ENCODE results near the gene MYBPC2.
A peak's percentile ranks its signal among the peaks of the same experiment; 100 is the strongest.
"Not testable (repeated sequence)": the region's sequence is repeated elsewhere in the genome, so short reads cannot be mapped to it uniquely, and the experiment has no call there.

Gene MYBPC2

GRCh38 chr19:50468818-50469217 is 36.1 kb downstream of the MYBPC2 start:
- H3K9me3 ChIP-seq = no peaks in the 10 kb centered on the region
- H3K27me3 ChIP-seq = no peaks in the 10 kb centered on the region
- TF ChIP-seq CTCF (IDR thresholded peaks at IDR 0.05; ENCODE audit: low read depth, low read length) = no peak
- DNase-seq = no peak
- H3K36me3 ChIP-seq = no peaks in the 10 kb centered on the region
- H3K4me1 ChIP-seq = no peaks in the 10 kb centered on the region
- H3K4me3 ChIP-seq (ENCODE audit: low read depth, low read length) = no peak overlapping the region

GRCh38 chr19:50473336-50473735 is 40.6 kb downstream of the MYBPC2 start:
- not testable (repeated sequence) for DNase-seq, H3K9me3 ChIP-seq

GRCh38 chr19:50475101-50475568 is 42.4 kb downstream of the MYBPC2 start:
- no peak for DNase-seq
- Histone ChIP-seq H3K4me3 (ENCODE audit: low read depth, low read length) (no peak overlapping the region), H3K4me1 (no peaks in the 10 kb centered on the region; the same call in 1 of the 2 replicates), H3K9me3 (no peaks in the 10 kb centered on the region), H3K36me3 (peaks cover 5% of the 10 kb centered on the region), H3K27me3 (no peaks in the 10 kb centered on the region)
- no peak for TF ChIP-seq CTCF (IDR thresholded peaks at IDR 0.05; ENCODE audit: low read depth, low read length)

More at GRCh38 chr19:50473336-50473735, 40.6 kb downstream of the MYBPC2 start:
- H3K36me3 ChIP-seq; H3K27me3 ChIP-seq; H3K4me1 ChIP-seq; H3K4me3 ChIP-seq (ENCODE audit: low read depth, low read length): not testable (repeated sequence)

- no peaks in the 10 kb centered on the region for H3K27me3 ChIP-seq
- H3K9me3 ChIP-seq = no peaks in the 10 kb centered on the region
- no peak for DNase-seq
- no peak for TF ChIP-seq CTCF (IDR thresholded peaks at IDR 0.05; ENCODE audit: low read depth, low read length)
- H3K4me1 ChIP-seq = no peaks in the 10 kb centered on the region; the same call in 1 of the 2 replicates
- H3K4me3 ChIP-seq (ENCODE audit: low read depth, low read length) = no peak overlapping the region
- H3K36me3 ChIP-seq = peaks cover 9% of the 10 kb centered on the region
Measured at GRCh38 chr19:50475736-50476223, 43.1 kb downstream of the MYBPC2 start.

GRCh38 chr19:50476224-50476906 is 43.7 kb downstream of the MYBPC2 start, which contains the start of the genes EMC10 and GARIN5A:
TSS of gene EMC10 (plus strand) at chr19:50476507. CDS start at chr19:50476545, 38 bp downstream.
TSS of gene GARIN5A (minus strand) at chr19:50476848. CDS start at chr19:50476388, 460 bp downstream.
- H3K4me3 ChIP-seq (ENCODE audit: low read depth, low read length) = peak within 1 kb of the TSS; percentile 85
- no peaks in the 10 kb centered on the region for H3K27me3 ChIP-seq
- H3K36me3 ChIP-seq = peaks cover 9% of the 10 kb centered on the region
- H3K9me3 ChIP-seq = no peaks in the 10 kb centered on the region
- H3K4me1 ChIP-seq = no peaks in the 10 kb centered on the region; the same call in 1 of the 2 replicates
- TF ChIP-seq CTCF (IDR thresholded peaks at IDR 0.05; ENCODE audit: low read depth, low read length) = no peak
- DNase-seq = peak; percentile 93

- DNase-seq = no peak
- Histone ChIP-seq H3K27me3 (no peaks in the 10 kb centered on the region), H3K4me3 (ENCODE audit: low read depth, low read length) (peak overlapping the region; percentile 85), H3K4me1 (no peaks in the 10 kb centered on the region; the same call in 1 of the 2 replicates), H3K9me3 (no peaks in the 10 kb centered on the region), H3K36me3 (peaks cover 9% of the 10 kb centered on the region)
- TF ChIP-seq CTCF (IDR thresholded peaks at IDR 0.05; ENCODE audit: low read depth, low read length) = no peak
Measured at GRCh38 chr19:50476907-50477238, 44.2 kb downstream of the MYBPC2 start.

Data from BE2C (cell line).